ENCODE measurements around the gene UQCRC2.
"Not testable (repeated sequence)": the region's sequence is repeated elsewhere in the genome, so short reads cannot be mapped to it uniquely, and the experiment has no call there.

UQCRC2 gene

DNA sequence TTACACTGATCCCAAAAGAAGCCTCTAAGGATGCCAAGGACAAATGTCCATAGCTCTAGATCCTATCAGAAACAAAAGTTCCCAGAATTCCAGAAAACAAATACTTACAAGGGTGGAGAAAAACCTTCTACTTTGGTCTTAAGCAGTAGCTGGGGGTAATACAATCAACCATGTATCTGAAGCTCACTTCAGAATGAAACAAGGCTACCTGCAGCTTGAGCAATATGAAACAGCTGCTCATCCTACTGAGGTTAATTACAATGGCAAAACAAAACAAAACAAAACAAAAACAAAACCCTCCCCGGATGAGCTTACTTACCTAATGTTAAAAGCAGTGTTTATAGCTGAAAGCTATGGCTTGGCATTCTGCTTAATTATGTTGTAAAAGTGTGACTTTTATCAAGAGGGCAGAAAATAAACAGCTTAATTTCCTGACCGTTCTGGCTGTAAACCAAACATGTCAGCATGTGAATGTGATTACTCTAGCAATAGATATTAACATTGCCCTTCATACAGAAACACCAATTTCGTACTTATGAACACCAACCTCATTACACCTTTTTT is 37.3 kb downstream of the UQCRC2 start:
- TF ChIP-seq, protein P1, sequence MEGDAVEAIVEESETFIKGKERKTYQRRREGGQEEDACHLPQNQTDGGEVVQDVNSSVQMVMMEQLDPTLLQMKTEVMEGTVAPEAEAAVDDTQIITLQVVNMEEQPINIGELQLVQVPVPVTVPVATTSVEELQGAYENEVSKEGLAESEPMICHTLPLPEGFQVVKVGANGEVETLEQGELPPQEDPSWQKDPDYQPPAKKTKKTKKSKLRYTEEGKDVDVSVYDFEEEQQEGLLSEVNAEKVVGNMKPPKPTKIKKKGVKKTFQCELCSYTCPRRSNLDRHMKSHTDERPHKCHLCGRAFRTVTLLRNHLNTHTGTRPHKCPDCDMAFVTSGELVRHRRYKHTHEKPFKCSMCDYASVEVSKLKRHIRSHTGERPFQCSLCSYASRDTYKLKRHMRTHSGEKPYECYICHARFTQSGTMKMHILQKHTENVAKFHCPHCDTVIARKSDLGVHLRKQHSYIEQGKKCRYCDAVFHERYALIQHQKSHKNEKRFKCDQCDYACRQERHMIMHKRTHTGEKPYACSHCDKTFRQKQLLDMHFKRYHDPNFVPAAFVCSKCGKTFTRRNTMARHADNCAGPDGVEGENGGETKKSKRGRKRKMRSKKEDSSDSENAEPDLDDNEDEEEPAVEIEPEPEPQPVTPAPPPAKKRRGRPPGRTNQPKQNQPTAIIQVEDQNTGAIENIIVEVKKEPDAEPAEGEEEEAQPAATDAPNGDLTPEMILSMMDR (IDR thresholded peaks at IDR 0.05; ENCODE audit: low read depth, low read length, missing control alignments): no peak
- no peak overlapping the region for H3K4me3 ChIP-seq (replicated peaks; ENCODE audit: low read depth, low read length)
- no peak for DNase-seq (ENCODE audit: extremely low read depth, low read depth)

DNA sequence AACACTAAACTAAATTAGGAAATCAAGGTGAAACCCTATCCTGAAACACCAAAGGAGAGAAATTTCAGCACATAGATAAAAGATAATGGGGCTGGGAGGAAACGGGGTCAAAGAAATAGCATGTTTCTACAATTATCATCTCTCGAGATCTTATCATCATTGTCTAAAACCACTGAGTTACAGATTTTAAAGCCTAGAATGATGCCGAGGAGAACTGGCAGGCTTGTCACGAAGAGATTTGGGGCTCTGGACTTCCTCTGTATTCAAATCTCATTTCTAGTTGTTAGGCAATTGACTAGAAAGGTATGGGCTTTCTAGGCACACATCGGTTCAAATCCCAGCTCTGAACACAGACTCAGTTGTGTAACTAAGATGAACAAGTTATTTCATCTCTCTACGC is 38.5 kb downstream of the UQCRC2 start:
- no peak overlapping the region for H3K4me3 ChIP-seq (replicated peaks; ENCODE audit: low read depth, low read length)
- no peak for DNase-seq (ENCODE audit: extremely low read depth, low read depth)
- TF ChIP-seq, protein P1 (IDR thresholded peaks at IDR 0.05; ENCODE audit: low read depth, low read length, missing control alignments): no peak

DNA sequence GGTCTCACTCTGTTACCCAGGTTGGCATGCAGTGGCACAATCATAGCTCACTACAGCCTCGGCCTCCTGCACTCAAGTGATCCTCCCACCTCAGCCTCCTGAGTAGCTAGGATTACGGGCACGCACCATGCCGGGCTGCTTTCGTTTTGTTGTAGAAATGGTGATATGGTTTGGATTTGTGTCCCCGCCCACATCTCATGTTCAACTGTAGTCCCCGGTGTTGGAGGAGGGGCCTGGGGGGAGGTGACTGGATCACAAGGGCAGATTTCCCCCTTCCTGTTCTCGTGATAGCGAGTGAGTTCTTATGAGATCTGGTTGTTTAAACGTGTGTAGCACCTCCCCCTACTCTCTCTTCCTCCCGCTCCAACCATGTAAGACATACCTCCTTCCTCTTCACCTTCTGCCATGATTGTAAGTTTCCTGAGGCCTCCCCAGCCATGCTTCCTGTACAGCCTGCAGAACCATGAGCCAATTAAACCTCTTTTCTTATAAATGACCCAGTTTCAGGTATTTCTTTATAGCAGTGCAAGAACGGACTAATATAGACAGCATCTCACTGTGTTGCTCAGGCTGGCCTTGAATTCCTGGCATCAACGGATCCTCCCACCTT is 41.8 kb downstream of the UQCRC2 start:
- TF ChIP-seq, protein P1 (IDR thresholded peaks at IDR 0.05; ENCODE audit: low read depth, low read length, missing control alignments): no peak
- DNase-seq (ENCODE audit: extremely low read depth, low read depth): no peak
- H3K4me3 ChIP-seq (replicated peaks; ENCODE audit: low read depth, low read length): no peak overlapping the region

DNA sequence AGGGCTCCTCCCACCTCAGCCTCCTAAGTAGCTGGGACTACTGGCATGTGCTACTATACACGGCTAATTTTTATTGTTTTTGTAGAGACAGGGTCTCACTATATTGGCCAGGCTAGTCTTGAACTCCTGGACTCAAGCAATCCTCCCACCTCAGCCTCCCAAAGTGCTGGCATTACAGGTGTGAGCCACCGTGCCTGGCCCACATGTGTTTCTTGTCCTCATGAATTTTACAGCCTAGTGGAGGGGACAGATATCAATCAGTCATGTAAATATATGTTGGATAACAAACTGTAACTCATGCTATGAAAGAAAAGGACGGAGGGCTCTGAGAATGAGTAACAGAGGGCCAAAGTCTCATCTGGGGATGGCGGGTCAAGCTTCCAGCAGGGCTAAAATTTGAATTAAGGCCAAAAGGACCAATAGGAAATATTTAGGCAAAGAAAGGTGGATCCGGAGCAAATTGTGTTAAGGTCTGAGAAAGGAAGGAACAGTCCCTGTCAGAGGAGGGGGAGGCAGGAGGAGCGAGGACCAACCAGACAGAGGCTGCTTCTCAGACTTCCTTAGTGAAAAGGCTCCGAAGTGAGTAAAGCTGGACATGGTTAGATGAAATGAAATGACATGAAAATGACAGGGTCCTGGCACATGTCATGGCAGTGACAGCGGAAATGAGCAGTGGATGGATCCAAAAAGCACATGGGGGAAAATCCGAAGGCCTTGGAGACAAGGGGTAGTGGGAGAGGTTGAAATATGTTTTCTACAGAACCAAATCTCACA is 43.9 kb downstream of the UQCRC2 start:
- TF ChIP-seq, protein P1 (IDR thresholded peaks at IDR 0.05; ENCODE audit: low read depth, low read length, missing control alignments): no peak
- no peak for DNase-seq (ENCODE audit: extremely low read depth, low read depth)
- H3K4me3 ChIP-seq (replicated peaks; ENCODE audit: low read depth, low read length): no peak overlapping the region

DNA sequence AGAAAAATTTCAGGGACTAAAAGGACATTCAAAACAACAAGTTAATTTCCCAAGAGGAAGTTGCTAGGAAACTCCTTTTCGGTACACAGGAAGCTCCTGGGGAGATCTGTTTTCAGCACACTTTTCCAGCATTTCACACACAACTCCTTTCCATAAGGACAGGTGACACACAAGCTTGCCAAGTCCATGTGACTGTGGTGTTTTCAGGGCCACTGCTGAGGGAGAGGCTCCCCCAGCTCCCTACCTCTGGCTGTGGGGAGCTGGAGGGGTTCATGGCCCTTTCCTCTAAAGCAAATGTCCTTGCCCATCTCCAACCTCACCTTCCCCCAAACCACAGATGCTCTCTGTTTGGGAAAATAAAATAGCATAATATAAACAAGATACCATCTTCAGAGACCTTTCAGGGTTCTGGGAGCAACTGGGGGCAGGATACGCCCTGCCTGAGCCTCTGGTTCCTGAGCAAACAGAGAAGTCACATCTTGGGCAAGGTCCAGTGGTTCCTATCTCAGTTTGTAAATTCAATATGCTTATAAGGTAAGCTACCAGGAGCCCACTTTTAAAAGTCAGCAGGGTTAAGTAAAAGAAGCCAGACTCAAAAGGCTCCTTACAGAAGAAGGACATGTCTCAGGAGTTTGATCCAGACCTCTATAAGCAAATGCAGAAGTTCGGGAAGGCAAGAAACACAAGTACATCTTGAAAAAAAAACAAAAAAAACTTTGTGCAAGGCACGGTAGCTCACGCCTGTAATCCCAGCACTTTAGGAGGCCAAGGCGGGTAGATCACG is 44.7 kb downstream of the UQCRC2 start:
- no peak for DNase-seq (ENCODE audit: extremely low read depth, low read depth)

DNA sequence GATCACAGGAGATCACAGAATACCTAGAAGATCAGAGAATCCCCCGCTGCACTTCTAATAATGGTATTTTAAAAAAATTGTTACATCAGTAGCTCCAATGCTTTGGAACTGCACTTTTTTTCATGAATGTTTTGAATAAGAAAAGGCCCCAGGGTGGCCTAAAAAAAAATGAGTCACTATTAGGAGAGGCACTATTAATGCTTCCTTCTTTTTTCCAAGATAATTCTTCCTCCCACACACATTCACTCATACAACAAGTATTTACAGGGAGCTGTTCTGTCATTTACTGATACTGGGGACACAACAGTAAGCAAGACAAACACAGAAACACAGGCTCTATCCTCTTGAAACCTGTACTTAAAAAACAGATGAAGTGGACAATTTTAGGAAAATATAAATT is 48.4 kb downstream of the UQCRC2 start:
- TF ChIP-seq, protein P1 (IDR thresholded peaks at IDR 0.05; ENCODE audit: low read depth, low read length, missing control alignments): no peak
- H3K4me3 ChIP-seq (replicated peaks; ENCODE audit: low read depth, low read length): no peak overlapping the region
- DNase-seq (ENCODE audit: extremely low read depth, low read depth): no peak

More for the DNA sequence above, 44.7 kb downstream of the UQCRC2 start:
- H3K4me3 ChIP-seq (replicated peaks; ENCODE audit: low read depth, low read length): no peak overlapping the region
- TF ChIP-seq, protein P1 (IDR thresholded peaks at IDR 0.05; ENCODE audit: low read depth, low read length, missing control alignments): no peak

DNA sequence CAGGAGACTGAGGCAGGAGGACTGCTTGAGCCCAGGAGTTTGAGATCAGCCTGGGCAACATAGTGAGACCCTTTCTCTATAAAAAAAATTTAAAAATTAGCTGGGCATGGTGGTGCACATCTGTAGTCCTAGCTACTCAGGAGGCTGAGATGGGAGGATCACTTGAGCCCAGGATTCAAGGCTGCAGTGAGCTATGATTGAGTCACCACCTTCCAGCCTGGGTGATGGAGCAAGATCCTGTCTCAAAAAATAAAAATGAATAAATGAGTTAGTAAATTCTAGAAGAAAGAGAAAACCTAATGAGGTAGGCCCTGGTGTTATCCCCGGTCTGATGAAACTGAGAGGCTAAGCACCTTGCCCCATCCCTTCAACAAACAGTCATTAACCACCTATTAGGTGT is 48.9 kb downstream of the UQCRC2 start:
- H3K4me3 ChIP-seq (replicated peaks; ENCODE audit: low read depth, low read length); DNase-seq (ENCODE audit: extremely low read depth, low read depth): not testable (repeated sequence)

Data from HFF-Myc (cell line).